Stimulated activated CD8-positive, alpha-beta memory T cell treated with anti-CD3 and anti-CD28 coated beads, Interleukin-4, amount 100 ng/mL, for 1 hour (primary cell): ENCODE measurements around the gene FCGR2B.
"Not testable (repeated sequence)": the region's sequence is repeated elsewhere in the genome, so short reads cannot be mapped to it uniquely, and the experiment has no call there.

Experiments used
- DNase-seq, 2 donors: peaks; one replicate each; pipeline ENCODE4 v3.0.0-alpha.2; 2020; ENCODE audit warnings: low read depth in 2 of 2, low spot score in 1 of 2

FCGR2B gene

DNA sequence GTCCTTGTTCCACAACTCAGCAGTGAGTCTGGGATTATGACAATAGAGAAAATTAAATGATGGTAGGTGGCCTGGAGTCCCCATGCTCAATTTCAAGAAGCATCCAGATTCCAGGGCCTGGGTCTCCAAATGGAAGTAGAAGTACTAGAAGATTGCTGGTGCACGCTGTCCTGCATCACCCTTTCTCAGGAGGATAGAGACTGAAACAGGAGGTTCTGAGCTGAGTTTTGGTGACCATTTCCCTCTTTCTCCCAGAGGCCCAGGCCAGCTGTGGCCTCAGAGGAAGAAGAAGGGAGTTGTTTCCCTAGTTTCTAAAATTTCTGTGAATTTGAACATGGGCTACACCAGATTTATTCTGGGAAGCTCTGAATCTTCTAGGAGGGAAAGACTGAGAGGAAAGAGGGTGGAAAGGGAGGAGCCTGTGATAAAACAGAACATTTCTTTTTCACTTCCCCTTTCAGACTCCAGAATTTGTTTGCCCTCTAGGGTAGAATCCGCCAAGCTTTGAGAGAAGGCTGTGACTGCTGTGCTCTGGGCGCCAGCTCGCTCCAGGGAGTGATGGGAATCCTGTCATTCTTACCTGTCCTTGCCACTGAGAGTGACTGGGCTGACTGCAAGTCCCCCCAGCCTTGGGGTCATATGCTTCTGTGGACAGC is at the start of gene FCGR2B:
Gene FCGR2B (plus strand): TSS at position 460 of the 656 bp plus-strand sequence. CDS start 99 bp downstream, at position 559.
- not testable (repeated sequence) for DNase-seq

DNA sequence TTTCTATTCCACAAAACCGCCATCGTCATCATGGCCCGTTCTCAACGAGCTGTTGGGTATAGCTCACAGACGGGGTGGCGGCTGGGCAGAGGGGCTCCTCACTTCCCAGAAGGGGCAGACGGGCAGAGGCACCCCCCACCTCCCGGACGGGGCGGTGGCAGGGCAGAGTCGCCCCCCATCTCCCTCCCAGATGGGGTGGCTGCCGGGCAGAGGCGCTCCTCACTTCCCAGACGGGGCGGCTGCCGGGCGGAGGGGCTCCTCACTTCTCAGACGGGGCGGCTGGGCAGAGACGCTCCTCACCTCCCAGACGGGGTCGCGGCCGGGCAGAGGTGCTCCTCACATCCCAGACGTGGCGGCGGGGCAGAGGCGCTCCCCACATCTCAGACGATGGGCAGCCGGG is 46.5 kb upstream of the FCGR2B start:
- DNase-seq = not testable (repeated sequence)

DNA sequence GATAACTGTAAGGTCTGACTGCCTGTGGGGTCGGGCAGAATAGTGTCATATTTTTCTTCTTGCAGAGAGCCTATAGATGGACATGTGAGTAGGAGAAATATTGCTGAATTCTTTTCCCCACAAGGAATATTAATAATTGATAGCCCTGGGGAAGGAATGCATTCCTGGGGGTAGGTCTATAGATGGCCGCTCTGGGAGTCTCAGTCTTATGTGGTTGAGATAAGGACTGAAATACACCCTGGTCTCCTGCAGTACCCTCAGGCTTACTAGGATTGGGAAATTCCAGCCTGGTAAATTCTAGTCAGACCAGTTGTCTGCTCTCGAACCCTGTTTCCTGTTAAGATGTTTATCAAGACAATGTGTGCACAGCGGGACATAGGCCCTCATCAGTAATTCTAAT is 44.4 kb upstream of the FCGR2B start:
- DNase-seq = not testable (repeated sequence)

DNA sequence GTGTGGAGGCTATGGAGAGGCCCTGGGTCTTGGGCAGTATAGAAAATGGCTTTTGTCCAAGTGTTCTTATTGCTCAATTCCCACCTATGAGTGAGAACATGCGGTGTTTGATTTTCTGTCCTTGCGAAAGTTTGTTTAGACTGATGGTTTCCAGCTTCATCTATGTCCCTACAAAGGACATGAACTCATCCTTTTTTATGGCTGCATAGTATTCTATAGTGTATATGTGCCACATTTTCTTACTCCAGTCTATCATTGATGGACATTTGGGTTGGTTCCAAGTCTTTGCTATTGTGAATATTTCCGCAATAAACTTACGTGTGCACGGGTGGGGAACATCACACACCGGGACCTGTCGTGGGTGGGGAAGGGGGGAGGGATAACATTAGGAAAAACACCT is 42.5 kb upstream of the FCGR2B start:
- not testable (repeated sequence) for DNase-seq

DNA sequence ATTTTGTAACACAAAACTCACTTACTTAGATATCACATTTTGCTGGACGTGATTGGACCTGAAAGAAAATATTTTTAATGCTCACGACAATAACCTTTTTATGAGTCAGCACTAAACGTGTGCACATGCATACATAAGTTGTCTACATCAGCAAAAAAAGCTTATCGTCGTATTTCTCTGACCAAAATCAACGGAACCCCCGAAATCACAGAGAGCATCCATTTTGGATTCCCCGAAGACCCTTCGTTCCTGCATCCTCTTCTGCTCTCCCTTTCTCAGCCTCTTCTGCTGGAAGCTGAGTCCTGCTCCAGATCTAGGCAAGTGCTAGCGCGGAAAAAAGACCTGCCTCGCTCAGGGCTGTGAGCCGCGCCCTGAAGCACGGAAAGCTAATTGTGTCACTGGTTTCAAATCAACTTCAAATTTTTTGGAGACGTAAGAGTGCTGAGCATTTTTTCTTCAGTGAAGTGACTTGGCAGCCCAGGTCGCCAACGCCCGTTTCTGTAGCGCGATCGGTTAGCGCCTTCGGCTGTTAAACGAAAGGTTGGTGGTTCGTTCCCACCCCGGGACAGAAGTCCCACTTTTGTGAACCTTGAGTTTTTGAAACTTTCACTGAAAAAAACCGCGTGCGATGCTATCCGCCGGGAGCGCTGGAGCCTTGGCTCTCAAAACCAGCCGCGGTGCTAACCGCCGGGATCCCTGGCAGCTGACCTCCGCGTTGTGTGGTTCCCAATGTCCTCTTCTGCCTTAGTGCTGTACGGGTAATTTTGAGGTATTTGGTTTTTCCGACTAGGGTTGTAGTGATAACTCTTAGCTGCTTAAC is 41.6 kb upstream of the FCGR2B start:
- DNase-seq = peak; percentile 10 to 59

DNA sequence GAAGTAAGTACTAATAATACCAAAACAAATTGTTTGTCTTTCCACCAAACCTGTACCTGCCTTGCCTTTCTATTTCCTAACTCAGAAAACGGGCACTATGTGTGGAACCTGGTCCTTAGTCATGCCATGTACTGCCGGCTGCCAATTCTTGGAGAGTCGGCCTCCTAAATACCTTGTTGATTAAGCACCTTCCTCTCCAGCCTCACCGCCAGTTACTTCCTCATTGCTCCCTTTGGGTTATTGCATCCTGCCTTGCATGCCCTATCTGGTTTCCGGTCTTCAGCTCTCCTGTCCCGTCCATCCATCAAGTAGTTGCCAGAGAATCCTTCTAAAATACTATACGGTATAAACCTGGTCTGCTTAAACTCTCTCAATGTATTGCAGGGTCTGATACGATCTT is 40.9 kb upstream of the FCGR2B start:
- DNase-seq = not testable (repeated sequence)

DNA sequence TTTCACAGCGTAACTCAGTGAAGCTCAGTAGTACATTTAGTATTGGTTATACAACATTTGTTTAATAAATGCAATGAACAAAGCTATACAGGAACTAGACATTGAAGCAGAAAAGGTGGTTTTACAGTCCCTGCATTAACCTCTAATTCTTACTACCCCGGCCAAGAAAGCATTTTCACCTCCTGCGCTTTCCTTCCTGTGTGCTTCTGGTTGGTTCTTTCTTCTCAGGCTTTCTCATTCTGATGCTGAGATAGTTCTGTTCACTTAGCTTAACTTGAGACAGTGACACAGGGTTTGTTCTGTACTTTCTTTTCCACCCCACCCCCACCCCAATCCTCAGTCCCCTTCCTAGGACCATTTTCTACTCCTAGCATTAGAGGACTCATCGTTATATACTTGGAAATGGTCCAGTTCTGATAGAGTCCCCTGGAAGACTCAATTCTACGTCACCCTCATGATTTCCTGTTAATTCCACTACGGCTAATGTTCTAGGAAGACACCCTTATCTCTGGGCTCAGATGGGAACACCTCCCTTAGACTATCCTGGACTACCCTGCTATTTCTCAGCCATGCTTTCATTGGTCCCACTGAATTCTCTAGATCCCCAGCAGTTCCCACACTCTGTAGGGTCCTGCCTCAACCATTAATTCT is 39.4 kb upstream of the FCGR2B start:
- not testable (repeated sequence) for DNase-seq

DNA sequence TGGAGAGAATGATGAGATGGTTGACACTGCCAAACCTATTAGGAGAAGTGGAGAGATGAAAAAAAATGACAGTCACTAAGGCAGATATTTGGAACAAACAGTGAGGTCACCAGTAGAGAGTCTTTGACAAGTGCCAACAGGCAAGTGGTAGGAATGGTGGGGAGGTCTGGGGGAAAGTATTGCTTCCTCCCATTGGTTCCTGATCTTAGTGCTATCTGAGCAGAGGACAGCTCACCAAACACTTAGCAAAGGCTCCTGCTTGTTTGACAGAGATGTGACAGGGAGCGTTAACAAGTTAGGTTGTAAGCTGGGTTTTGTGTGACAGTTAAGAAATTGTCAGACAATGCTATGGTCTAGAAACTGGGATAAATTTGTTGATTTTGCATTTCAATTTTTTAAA is 38.3 kb upstream of the FCGR2B start:
- DNase-seq = not testable (repeated sequence)

DNA sequence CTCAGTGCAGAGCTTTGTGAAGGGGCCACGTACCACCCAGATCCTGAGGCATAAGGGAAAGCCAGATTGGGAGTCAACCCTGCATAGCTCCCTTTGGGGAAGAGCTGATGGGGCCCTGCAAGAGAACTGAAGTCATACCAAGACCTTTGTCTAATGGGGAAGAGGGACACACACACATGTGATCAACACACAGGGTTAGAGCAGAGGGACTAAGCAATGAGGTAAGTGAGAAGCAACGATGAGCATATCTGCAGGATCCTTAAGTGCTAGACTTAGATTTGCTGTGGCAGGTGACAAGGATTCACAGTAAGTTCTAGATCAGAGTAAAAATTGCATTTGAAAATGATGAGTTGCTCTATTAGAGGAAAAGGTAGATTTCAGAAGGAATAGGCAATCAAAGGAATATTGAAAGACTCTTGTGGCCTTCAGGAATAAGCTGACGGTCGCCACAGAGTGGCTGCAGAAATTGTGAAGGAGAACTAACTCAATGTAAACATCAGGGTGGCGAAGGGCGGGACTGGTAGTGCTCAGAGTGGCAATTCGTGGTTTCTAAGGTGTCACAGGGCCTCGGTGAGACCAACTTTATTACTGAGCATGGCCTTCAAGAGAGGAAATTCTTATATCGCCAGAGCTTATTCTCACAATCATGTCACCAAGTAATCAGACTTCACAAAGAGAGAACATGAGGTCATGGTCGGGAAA is 36.3 kb upstream of the FCGR2B start:
- not testable (repeated sequence) for DNase-seq

DNA sequence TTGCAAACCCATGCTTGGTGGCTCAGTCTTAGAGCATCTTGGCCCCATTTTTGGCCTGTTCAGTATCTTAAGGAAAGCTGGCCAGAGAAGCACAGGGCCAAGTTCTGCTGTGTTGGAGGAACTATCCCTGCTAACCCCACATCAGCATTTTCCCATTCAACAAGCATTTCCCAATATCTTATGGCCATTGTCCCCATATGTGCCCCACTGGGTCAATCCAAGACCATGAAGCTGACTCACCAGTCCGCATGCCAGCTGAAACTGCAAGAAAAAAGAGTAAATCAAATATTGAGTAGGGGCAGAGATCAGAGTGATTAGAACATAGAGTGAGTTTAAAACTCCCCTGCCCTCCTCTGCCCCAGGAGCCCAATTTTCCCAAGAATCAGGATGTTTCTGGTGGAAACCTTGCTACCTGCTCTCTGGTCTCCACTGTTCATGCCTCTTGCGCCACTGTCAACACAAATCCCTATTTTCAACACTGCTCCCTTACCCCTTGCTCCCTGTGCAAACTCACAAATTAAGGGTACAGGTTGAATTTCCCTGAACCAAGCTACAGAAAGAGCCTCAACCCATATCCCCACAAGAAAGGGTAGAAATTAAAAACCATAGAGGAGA is 32.7 kb upstream of the FCGR2B start:
- DNase-seq = not testable (repeated sequence)

DNA sequence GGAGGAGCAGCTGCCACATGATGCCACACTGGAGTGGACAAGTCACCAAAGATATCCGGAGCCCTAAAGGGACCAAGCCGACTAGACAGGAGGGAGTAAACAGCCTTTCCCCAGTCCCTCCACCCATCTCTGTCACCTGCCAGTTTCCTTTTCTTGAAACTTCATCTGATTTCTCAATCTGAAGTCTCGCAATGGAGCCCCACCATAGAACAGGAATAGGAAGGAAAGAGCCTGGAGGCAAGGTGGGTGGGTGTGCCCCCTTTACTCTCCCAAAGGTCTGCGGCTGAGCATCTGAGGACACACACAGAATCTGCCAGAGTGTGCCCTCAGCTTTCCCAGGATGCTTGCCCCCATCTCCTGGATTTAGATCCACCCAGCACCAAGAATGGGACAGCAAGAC is 31.9 kb upstream of the FCGR2B start, which contains the start of gene FCGR3B:
Gene FCGR3B (minus strand): TSS at position 101 of the 400 bp plus-strand sequence. CDS start 82 bp downstream, at position 19.
- no peak for DNase-seq

DNA sequence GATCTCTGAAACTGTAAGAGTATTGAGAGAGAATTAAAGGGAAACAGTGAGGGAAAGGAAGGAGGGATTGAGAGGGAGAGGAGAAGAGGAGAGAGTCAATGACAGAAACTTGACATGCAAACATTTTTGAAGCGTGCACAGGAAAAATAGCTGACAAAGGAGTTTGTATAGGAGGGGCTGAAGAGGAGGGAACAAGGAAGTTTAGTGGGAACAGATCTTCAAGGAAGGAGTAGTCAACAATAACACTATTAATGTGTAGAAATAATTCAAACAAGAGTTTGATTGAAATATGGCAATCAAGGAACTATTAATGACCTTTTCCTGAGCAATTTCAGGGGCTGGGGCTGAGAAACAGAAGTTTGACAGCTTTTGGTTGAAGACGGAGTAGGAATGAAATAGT is 27.9 kb upstream of the FCGR2B start:
- DNase-seq = not testable (repeated sequence)

DNA sequence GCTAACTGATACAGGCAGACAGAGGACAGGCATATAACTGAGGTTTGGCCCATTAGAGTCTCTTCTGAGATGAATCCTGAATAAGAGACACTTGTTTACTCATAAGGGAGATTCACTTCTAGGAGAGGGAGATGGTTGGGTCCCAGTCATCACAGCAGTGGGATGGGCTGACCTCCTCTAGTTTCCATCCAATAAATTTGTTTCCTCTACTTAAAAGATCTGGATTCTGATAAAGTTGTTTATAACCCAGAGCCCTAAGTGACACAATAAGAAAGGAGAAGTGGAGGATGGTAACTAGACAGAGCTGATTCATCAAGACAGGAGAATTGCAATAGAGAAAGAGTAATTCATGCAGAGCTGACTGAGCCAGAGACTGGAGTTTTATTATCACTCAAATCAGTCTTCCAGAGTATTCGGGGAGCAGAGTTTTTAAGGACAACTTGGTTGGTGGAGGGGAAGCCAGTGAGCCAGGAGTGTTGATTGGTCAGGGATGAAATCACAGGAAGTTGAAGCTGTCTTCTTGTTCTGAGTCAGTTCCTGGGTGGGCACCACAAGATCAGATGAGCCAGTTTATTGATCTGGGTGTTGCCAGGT is 26.7 kb upstream of the FCGR2B start:
- DNase-seq = not testable (repeated sequence)

DNA sequence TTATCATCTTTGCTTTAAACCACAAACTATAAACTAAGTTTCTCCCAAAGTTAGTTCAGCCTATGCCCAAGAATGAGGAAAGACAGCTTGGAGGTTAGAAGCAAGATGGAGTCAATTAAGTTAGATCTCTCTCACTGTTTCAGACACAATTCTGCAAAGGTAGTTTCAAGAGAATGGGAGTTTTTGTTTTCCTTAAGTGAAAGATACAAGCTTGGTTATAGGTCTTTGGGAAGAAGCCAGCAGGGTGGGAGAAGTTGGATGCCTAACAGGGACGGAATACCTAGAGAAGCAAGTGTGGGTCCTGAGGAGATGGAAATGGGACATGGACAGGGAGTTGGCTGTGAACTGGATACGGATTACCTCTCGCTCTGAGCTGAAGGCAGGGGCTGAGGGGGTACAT is 26.0 kb upstream of the FCGR2B start:
- not testable (repeated sequence) for DNase-seq

DNA sequence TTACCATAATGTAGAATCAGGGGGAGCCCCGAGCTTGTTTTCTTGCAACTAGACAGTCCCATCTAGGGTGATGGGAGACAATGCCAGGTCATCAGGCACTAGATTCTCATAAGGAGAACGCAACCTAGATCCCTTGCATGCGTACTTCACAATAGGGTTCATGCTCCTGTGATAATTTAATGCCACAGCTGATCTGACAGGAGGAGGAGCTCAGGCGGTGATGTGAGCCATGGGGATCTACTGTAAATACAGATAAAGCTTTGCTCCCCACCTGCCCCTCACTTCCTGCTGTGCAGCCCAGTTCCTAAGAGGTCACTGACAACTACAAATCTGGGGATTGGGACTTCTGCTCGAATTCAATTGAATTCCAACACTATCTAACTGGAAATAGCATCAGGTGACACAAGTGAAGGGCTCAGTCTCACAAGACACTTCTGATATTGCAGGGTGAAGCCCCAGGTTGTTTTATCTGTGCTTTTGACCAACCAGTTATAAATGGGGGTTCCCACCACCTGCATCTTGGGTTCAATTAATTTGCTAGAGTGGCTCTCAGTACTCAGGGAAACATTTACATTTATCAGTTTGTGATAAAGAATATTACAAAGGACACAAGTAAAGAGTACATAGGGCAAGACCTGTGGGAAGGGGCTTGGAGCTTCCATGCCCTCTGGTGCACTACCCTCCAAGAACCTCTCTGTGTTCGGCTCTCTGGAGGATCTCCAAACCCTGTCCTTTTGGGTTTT is 24.5 kb upstream of the FCGR2B start:
- DNase-seq = not testable (repeated sequence)

DNA sequence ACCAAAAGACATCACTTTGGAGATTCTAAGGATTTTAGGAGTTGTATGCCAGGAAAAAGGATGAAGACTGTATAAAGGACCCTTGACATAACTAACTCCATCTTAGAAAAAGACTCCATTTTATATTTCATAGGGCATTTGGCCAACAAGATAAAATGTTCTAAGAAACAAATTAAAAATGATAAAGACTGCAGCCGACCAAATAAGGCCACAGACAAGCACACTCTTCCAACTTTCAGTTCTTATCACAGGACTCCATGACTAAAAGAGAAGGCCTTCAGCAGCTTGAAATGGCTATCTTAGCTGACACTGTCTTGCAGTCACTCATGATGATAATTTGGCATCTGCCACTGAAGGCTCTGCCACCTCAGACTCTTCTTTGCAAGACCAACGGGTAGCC is 23.7 kb upstream of the FCGR2B start:
- DNase-seq = not testable (repeated sequence)

DNA sequence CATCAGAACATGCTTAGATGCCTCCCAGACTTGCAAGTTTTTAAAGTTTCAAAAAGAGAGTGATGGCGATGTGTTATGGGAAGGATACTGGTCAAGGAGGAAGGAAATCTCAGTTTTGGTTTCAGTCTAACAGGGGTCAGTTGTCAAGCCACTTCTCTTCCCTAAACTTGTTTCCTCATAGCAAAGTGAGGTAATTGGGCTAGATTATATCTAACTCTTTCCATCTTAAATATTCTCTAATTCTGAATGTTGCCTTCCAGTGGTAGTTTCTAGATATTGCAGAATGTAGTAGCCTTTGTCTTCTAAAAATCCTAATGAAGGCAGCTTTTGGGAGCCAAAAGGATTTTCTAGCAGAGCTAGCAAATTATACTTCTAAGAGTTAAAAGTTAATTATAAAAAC is 20.2 kb upstream of the FCGR2B start:
- DNase-seq = not testable (repeated sequence)

DNA sequence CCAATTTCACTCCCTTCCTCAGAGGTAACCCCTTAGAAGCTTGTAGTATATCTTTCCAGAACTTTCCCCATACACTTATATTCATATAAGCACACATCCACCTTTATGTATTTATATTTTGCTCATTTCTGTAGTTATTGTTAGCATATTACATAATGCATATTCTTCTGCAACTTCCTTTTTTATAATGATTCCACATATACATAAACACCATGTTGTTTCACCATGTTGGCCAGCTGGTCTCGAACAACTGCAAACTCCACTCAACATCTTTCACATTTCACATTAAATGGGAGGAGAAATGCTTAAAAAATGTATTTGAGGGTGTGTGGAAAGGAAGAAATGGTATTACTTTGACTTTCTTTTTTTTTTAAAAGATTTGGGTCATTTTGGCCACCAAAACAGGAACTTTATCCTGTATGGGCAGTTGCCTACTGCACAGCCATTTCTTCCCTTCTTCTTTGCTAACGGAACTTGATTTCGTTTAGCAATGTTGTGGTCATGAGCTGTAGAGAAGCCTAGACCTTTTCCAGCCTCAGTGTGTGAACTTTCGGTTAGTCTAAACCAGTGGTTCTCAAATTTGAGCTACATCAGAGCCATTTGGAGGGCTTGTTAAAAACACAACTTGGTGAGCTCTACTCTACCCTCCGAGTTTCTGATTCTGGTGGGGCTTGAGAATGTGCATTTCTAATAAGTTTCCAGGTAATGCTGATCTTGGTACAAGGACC is 19.3 kb upstream of the FCGR2B start:
- not testable (repeated sequence) for DNase-seq

DNA sequence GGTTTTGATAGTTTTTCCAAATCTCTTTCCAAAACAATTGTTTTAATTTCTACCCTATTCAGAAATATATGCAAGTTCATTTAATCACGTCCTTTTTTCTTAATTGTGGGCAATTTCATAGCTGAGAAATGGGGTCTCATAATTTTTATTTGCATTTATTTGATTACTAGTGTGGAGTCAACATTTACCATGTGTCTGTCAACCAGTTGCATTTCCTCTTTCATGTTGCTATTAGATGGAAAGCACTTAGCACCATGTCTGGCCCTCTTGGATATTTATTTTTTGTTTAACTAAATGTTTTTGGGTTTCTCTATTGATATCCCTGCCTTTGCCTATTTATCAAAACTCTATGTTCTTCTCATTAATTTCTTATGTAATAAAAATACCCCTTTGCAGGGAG is 18.1 kb upstream of the FCGR2B start:
- not testable (repeated sequence) for DNase-seq
